Karpas-422 (cell line): ENCODE results near the gene CAB39. TPM values are rescaled to one million over a fixed set of nuclear protein-coding genes. Genes with fewer than 3 reads are reported as not detected.

Experiments
- DNase-seq: peaks from one replicate; pipeline ENCODE4 v3.0.0-alpha.2; 2015
- H2AFZ ChIP-seq: fragments of 200-600 bp; sonication (generic); 2 replicates; pipeline ENCODE4 v1.6.1; 2014; ENCODE audit warnings: antibody characterized with exemption, low read length, mixed read lengths
- H3K27ac ChIP-seq: fragments of 200-600 bp; sonication (generic); 2 replicates; pipeline ENCODE4 v1.5.1; 2014; ENCODE audit warnings: mild to moderate bottlenecking, low read length, moderate library complexity
- H3K27me3 ChIP-seq: fragments of 200-600 bp; sonication (generic); 2 replicates; pipeline ENCODE4 v1.6.1; 2014; ENCODE audit warnings: low read length, mixed read lengths
- H3K36me3 ChIP-seq: fragments of 200-600 bp; sonication (generic); 2 replicates; pipeline ENCODE4 v1.6.1; 2014; ENCODE audit warnings: low read length, mixed read lengths; ENCODE audit not compliant: insufficient read depth
- H3K4me1 ChIP-seq: fragments of 200-600 bp; sonication (generic); 2 replicates; pipeline ENCODE4 v1.6.1; 2014; ENCODE audit warnings: mild to moderate bottlenecking, low read length, mixed read lengths
- H3K4me2 ChIP-seq: fragments of 200-600 bp; sonication (generic); 2 replicates; pipeline ENCODE4 v1.6.1; 2014; ENCODE audit warnings: low read length, low read depth, mild to moderate bottlenecking; ENCODE audit not compliant: poor library complexity, severe bottlenecking
- H3K4me3 ChIP-seq: fragments of 200-600 bp; sonication (generic); 2 replicates; pipeline ENCODE4 v1.5.1; 2014; ENCODE audit warnings: mild to moderate bottlenecking, antibody characterized with exemption, low read length, mixed read lengths
- H3K79me2 ChIP-seq: fragments of 200-600 bp; sonication (generic); 2 replicates; pipeline ENCODE4 v1.6.1; 2014; ENCODE audit warnings: mild to moderate bottlenecking, low read length, mixed read lengths
- H3K9ac ChIP-seq: fragments of 200-600 bp; sonication (generic); 2 replicates; pipeline ENCODE4 v1.6.0; 2014; ENCODE audit warnings: low read length
- H3K9me2 ChIP-seq: fragments of 200-600 bp; sonication (generic), shearing (Covaris generic); replicated peaks from 2 replicates; pipeline ENCODE4 v1.6.0; 2014; ENCODE audit warnings: mild to moderate bottlenecking, low read length, moderate library complexity; ENCODE audit not compliant: insufficient read depth
- H3K9me3 ChIP-seq: fragments of 300-700, 200-600 bp; sonication (generic); 2 replicates; pipeline ENCODE4 v1.6.1; 2014; ENCODE audit warnings: low read length, mixed read lengths
- H4K20me1 ChIP-seq: fragments of 200-600 bp; sonication (generic); 2 replicates; pipeline ENCODE4 v1.6.1; 2014; ENCODE audit warnings: mild to moderate bottlenecking, antibody characterized with exemption, low read length, low read depth; ENCODE audit not compliant: insufficient read depth
- small RNA-seq: library from RNA; depleted of rRNA; stranded (forward); fragments of <200 nt; gene quantifications from one replicate; pipeline ENCODE3, GENCODE V24; 2014
- total RNA-seq: library from RNA; depleted of rRNA; stranded (reverse); fragments of >200 nt; shearing (Covaris generic); gene quantifications from 2 replicates; pipeline ENCODE4 v1.2.3, GENCODE V29; 2014; ENCODE audit warnings: low replicate concordance; rRNA removed

Gene CAB39
- total RNA-seq, 1 experiment from 2014 or later = 89.3 TPM

DNA sequence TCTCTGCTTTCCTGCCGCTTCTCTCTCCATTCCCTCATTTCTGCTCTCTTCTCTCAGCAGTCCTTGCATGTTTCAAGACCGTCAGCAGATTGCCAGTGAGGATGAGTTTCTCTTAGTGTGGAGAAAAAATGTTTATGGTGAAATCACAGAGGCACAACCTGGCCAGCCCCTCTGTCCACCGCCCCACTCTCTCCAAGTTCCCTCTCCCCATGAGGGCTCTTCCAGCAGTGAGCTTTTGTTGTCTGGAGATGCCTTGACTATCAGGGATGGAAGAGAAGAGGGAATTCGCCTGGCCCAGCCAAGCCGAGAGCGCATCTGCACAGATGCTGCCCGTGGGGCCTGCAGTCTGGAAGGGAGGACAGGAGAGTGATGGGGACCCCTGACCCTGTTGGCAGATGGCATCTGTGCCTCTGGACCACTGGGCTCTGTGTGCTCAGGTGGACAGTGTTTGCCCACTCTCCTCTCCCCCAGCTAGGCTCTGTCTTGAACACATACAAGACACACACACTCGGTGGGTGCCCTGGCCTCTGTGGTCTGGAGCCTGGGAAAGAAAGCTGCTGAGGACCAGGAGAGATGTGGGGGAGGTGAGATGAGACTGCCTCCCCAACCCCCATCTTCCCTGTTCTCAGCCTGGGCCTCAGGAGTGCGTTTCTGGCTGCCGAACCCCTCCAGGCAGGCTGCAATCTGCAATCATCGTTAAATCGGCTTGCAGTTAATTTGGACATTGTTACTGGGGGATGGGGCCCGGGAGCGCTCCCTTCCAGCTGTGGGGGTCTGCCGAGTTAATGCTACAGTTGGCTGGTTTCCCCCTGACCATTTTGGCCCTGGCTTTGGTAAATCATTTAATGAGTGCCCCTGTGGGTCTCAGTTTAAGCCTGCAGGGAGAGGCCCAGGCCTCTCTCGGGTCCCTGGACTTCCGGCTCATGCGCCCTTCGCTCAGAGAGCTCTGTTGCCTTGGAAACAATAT lies 156.6 kb downstream of the CAB39 start:
- Histone ChIP-seq H3K9ac (no peak overlapping the region), H4K20me1 (no peaks in the 10 kb centered on the region), H3K4me1 (peaks cover 37% of the 10 kb centered on the region), H3K9me3 (no peaks in the 10 kb centered on the region), H3K4me3 (no peak overlapping the region), H2AFZ (no peak overlapping the region), H3K9me2 (no peaks in the 10 kb centered on the region), H3K27me3 (no peaks in the 10 kb centered on the region), H3K4me2 (no peak overlapping the region), H3K27ac (no peak overlapping the region), H3K36me3 (no peaks in the 10 kb centered on the region), H3K79me2 (no peaks in the 10 kb centered on the region)
- no peak for DNase-seq

DNA sequence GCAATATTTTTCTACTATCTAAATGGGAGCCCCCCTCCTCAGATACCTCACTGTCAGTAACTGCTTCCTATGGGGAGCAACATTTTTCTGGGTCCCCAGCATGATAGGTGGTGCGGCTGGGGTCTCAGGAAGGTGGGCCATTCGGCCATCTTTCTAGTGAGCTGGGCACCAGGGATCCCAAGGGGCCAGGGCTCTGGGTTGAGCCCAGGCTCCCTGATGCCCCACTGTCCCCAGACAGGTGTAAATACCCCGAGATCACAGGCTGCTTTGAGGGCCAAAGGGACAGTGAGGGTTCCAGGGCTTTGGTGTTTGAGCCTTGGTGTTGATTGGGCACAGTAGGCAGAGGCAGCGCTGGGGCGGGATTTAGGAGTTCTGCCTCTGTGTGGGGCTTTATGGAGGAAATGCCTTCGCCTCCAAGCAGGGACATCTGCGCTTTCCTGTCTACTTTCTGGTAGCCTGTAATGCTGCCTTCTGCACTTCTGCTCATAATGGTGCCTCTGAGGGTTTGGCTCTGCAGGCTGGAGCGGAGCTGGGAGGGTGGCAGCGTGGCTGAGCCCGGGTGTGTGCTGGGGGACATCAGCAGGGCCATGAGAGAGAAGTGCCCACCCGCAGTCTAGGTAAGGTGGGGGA lies 157.4 kb downstream of the CAB39 start:
- Histone ChIP-seq H3K9ac (no peak overlapping the region), H3K4me1 (peaks cover 38% of the 10 kb centered on the region), H3K27ac (no peak overlapping the region), H2AFZ (no peak overlapping the region), H3K4me2 (no peak overlapping the region), H3K9me2 (no peaks in the 10 kb centered on the region), H3K4me3 (no peak overlapping the region), H3K36me3 (no peaks in the 10 kb centered on the region), H3K79me2 (no peaks in the 10 kb centered on the region), H4K20me1 (no peaks in the 10 kb centered on the region), H3K9me3 (no peaks in the 10 kb centered on the region), H3K27me3 (no peaks in the 10 kb centered on the region)
- DNase-seq = no peak

Small RNA genes lying within 50 kb of the gene (small RNA-seq; reads per million reads assigned to genes)
- gene BANF1P3 (0.24 reads per million), gene RNU6-268P (not detected)

Other genes with a start within 250 kb of the CAB39 start
- gene ITM2C, start 152.1 kb downstream of the CAB39 start, total RNA-seq = 0.19 TPM in 1 of 2 replicates, not detected in the other
- 2.9 and 9.5 TPM in 2 replicates for gene GPR55, start 212.4 kb downstream of the CAB39 start, total RNA-seq